ENCODE measurements around the gene SOHLH1.

SOHLH1 gene

DNA sequence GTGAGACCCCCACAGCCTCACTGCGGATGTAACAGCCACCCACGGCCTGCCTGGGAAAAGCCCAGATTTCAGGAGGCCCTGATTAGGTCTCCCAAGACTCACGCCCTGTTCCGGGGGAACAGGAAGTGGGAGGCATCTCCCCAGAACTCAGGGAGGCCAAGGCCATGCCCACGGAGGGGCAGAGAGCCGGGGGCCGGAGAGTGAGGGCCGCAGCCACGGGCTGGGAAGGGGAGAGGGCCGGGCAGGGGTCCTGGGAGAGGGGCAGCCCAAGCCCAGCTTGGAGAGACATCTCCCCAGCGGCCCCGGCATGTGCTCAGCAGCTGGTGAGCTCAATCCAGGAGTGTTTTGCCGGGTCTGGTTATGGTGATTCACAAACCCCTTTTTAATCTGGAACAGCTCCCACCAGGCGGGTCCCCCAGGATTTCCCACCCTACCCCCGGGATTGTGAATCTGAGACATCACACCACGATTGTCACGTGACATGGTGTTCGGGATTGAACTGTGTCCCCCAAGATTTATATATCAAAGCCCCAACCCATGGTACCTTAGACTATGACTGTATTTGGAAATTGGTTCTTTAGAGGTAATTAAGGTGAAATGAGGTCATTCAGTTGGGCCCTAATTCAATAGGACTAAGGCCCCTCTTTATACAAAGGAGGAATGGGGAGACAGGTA lies 29.3 kb upstream of the SOHLH1 start:
- DNase-seq: no peak

- DNase-seq: no peak
Measured at GRCh38 chr9:135727257-135727875, 28.1 kb upstream of the SOHLH1 start.

GRCh38 chr9:135726138-135726853 lies 27.0 kb upstream of the SOHLH1 start:
- no peak for DNase-seq

- no peak for DNase-seq
Measured at GRCh38 chr9:135724186-135724787, 25.0 kb upstream of the SOHLH1 start.

- DNase-seq: no peak
Measured at GRCh38 chr9:135722365-135722764, 23.1 kb upstream of the SOHLH1 start.

GRCh38 chr9:135719472-135719871 lies 20.2 kb upstream of the SOHLH1 start:
- no peak for DNase-seq

DNA sequence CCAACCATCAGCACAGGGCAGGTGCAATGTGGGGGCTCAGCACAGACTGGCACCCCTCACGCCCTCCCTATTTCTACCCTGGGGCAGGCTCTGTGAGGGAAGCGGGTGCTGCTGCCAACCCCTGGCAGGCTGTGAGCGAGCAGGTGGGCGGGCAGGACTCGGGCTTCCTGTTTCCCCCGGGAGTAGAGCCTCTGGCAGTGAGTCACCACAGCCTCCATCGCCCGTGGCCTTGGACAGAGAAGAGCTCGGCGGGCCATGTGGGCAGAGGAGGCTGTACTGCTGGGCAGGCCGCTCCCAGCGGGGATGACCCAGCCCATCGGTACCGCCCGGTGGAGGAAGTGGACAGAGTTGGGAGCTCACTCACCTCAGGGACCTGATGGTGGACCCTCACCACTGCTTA lies 19.3 kb upstream of the SOHLH1 start:
- no peak for DNase-seq

- no peak for DNase-seq
Measured at GRCh38 chr9:135717410-135717809, 18.1 kb upstream of the SOHLH1 start.

GRCh38 chr9:135716045-135716444 lies 16.8 kb upstream of the SOHLH1 start:
- DNase-seq: no peak

DNA sequence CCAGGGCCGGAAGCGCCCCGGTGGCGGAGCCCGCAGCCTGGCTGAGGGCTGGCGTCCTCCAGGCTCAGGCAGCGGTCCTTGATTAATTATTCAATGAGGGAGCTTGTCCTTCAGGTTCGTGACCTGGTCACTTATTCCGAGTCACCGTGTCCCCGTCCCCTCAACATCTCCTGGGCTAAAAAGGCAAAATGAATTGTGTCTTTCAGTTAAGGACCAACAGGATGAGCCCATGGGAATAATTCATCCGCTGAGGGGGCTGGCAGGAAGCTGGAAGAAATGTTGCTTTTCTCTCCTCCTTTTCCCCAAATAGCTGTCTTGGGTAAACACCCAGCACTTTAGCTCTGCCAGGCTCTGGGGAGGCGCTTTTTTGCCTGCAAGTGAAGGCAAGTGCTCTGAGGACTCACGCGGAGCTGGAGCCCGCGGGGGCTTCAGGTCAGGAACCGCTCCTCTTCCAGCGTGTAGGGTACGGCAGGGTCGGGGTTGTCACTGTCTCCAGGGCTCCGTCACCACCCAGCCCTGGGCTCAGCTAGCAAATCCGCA lies 15.8 kb upstream of the SOHLH1 start:
- DNase-seq: no peak

- no peak for DNase-seq
Measured at GRCh38 chr9:135714242-135715055, 15.2 kb upstream of the SOHLH1 start.

- no peak for DNase-seq
Measured at GRCh38 chr9:135712613-135713295, 13.5 kb upstream of the SOHLH1 start.

DNA sequence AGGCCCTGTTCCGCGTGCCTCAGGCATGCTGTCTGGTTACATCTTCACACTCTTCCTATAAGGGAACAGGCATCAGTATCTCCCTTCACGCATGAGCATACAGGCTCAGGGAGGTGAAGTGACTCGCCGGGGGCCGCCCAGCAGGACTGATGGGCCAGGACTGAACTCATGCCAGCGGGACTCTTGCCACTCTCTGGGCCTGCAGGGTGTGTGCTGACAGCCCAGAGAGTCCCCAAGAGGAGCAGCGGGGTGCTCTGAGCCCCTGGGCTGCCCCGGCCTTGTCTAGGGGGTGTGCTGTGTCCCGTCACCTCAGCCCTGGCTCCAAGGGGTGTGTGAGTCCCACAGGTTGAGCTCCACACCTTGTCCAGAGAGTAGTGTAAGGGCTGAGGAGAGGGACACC lies 12.6 kb upstream of the SOHLH1 start:
- DNase-seq: no peak

GRCh38 chr9:135711391-135711790 lies 12.1 kb upstream of the SOHLH1 start:
- peak; percentile 19 for DNase-seq

DNA sequence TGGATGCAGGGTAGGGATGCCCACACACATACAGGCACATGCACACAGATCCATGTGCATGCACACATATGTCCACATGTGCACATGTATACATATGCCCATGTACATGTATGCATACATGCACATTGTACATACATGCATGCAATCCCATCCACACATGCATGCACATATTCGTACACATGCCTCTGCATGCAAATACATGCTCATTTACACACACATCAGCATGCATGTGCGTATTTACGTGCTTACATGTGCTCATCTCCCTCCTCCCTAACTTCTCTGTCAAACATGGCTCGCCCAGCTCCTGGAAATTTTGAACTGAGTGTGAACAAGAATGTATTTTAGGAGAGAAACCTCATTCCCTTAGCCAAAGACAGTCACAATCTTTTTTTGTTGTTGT lies 8.9 kb upstream of the SOHLH1 start:
- no peak for DNase-seq

DNA sequence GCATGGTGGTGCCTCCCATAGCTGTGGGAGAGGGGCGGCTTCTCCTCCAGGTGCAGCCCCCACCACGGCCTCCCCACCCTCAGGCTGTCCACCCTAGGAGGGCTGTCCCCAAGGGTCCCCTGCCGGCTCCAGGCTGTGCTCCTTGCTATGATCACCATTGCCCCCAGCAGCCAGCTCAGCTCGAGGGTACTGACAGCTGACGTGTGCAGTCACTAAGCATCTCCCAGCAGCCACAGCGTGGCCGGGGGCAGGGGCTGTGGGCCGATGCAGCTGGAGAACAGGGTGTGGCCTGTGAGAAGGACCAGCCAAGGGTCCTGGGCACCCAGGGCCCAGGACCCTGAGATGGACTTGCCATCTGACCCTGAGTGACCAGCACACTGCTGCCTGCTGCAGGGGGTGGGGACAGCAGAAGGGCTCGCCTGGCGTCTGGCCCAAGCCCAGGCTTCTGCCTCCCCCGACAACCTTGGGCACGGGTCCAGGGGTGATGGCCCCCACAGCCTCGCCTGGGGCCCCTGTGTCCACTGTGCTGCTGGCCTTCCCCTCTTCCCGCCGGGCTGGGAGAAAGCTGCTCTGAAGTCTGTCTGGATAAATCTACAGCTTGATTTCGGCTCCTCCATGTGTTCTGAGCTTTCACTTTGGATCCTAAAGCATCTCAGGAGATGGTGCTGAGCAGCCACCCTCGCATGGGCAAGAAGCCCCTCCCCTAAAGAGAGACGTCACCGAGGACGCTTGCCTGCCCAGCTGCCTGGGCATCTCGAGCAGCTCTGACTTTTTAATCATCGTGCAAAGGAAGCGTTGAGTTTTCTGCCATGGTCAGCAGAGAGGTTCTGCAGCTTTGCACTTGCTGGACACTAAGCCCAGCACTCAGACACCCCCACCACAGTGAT lies 8.2 kb upstream of the SOHLH1 start:
- no peak for DNase-seq

DNA sequence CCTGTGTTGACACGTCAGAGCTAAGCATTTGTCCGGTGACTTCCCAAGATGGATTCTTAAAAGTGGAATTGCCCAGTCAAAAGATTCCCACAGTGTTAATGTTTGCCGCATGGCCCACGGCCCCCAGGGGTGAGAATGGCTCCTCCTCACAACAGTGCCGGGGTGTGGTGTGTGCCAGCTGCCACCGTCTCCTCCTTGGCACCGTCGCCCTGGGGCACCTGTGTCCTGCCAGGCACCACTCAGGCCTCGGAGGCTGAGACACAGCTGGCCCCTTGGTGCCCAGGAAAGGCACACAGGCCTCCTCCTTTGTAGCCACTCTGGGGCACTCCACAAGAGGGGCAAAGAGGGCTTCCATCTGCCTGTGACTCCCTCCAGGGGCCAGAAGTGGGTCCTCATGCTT lies 7.0 kb upstream of the SOHLH1 start:
- DNase-seq: peak; percentile 41

- DNase-seq: no peak
Measured at GRCh38 chr9:135705376-135705775, 6.1 kb upstream of the SOHLH1 start.

GRCh38 chr9:135704483-135704882 lies 5.2 kb upstream of the SOHLH1 start:
- DNase-seq: no peak

DNA sequence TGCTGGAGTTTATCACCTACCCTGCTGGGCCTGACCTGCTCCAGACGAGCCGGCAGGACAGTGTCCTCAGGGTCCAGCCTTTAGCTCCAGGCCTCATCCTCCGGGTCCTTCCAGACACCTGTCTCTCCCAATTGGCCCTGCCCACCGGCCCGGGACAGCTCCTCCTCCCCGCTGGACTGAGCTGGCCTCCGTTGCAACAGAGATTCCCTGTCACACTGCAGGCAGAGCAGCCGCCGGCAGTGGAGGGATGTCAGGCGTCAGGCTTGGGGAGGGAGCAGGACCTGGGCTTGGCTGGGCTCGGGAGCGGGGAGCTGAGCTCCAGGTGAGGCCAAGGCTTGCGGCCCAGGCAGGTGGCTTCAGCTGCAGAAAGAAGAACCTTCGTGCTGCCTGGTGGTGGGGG lies 4.4 kb upstream of the SOHLH1 start:
- DNase-seq: no peak
